Activated naive CD4-positive, alpha-beta T cell treated with anti-CD3 and anti-CD28 coated beads, Interleukin-2, amount 50 U/mL, for 16 hours (primary cell): ENCODE measurements around the gene KLLN.
"Not testable (repeated sequence)": the region's sequence is repeated elsewhere in the genome, so short reads cannot be mapped to it uniquely, and the experiment has no call there.

Experiments
- DNase-seq: peaks from one replicate; pipeline ENCODE4 v3.0.0-alpha.2; 2020

Gene KLLN

DNA sequence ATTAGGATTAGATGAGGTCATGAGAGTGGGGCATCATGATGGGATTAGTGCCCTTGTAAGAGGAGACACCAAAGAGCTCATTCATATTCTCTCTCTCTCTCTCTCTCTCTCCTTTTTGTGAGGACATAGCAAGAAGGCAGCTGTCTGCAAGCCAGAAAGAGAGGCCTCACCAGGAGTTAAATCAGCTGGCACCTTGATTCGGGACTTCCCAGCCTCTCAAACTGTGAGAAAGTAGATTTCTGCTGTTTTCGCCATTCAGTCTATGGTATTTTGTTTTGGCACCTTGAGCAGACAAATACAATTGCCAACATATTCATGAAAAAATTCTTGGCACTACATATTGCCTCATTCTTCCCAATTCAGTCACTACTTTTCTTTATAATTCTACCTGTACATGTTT, 24.7 kb downstream of the KLLN start:
- DNase-seq, result no peak

DNA sequence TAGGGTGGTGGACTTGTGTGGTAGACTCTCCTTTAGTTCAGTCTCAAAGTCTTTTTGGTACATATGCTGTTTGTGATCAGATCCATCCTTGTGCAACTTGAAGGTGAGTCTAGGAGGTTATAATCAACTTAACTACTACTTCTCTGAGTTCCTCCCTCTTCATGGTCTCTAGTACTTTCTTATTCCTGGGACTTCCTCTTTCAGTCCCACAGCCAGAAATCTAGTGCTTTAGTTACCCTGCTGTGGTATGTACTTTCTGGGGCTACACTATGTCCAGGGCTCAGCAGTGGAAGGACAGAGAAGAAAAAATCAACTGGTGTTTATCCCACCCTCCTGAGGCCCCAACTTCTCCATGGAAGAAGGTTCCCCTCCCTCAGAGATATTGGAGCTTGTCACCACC, 25.9 kb downstream of the KLLN start:
- DNase-seq, result no peak

DNA sequence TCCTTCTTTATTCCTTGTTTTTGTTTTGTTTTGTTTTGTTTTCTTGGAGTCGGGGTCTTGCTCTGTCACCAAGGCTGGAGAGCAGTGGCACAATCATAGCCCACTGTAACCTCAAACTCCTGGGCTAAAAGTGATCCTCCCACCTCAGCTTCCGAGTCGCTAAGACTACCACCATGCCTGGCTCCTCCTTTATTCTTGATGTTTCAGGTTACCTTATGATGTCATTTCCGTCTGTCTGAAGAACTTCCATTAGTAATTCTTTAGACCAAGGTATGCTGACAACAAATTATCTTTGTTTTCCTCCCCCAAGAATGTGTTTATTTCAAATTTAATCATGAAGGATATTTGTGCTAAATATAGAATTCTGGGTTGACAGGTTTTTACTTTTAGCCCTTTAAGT, 27.2 kb downstream of the KLLN start:
- DNase-seq, result no peak

DNA sequence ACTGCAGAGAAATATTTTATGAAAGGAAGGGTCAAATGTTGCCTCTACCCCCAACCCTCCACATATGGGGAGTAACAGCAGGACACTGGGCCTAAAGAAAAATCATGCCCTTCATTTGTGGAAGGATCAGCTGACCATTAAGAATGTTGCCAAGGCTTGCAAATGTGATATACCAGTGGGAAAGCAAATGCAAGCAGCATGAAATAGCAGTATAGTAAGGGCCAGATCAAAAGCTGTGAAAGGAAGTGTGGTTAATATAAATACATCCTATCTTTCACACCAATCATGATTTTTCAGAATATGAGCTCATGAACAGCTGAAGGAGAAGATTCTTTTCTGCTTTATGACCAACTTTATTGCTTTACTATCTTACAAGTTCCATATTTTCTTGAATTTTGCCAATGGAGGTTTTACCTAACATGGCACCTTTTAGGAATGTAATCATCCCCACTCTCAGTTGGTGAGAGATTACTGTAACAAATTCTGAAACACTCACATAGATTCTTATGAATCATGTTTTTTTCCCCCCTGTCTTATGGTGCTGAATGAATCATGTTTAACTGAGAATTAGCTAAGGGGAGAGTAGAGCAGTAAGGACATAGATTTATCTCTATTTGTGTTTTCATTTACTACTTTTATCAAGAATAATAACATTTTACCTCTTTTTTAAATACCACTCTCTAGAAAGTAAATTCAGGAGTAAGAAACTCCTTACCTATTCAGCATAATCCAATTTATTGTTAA, 33.2 kb downstream of the KLLN start:
- no peak for DNase-seq

DNA sequence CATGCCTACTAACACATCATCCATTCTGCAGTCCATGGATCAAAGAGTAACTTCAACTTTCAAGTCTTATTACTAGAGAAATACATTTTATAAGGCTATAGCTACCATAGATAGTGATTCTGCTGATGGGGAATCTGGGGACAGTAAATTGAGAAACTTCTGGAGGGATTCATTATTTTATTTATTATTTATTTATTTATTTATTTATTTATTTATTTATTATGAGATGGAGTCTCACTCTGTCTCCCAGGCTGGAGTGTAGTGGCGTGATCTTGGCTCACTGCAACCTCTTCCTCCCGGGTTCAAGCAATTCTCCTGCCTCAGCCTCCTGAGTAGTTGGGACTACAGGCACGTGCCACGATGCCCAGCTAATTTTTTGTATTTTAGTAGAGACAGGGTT, 34.3 kb downstream of the KLLN start:
- not testable (repeated sequence) for DNase-seq

DNA sequence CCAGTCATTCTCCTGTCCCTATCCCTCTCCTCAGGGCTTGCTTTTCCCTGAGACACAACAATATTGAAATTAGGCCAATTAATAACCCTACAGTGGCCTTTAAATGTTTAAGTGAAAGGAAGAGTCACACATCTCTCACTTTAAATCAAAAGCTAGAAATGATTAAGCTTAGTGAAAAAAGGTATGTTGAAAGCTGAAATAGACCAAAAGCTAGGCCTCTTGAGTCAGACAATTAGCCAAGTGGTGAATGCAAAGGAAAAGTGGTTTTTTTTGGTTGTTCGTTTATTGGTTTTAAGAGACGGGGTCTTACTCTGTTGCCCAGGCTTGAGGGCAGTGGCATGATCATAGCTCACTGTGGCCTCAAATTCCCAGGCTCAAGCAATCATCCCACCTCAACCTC, 35.7 kb downstream of the KLLN start:
- DNase-seq, result no peak

DNA sequence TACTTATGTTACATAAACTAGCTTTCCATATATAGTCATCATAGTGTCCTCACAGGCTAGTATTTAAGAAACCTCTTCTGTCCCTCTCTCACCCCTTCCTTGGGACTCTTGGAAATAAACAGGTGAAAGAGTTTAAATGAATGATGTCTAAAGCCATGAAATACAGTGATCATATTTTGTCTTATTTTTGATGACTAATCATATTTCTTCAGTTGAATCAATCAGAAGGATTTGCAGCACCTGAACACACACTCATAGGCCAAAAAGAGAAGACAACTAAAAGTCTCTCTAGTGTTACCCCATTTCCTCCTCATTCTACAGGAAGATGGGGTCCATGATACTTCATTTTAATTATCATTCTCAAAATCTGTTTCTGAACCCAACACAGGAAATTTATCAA, 36.7 kb downstream of the KLLN start:
- no peak for DNase-seq

DNA sequence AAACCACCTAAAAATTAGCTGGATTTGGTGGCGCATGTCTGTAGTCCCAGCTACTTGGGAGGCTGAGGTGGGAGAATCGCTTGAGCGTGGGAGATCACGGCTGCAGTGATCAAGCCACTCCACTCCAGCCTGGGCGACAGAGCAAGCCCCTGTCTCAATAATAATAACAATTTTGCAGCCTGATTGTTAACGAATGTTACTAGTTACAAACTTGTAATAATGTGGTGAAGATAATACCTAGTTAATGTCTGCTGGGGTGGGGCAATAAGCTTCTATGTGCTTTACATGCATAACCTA, 44.1 kb downstream of the KLLN start:
- DNase-seq, result no peak

DNA sequence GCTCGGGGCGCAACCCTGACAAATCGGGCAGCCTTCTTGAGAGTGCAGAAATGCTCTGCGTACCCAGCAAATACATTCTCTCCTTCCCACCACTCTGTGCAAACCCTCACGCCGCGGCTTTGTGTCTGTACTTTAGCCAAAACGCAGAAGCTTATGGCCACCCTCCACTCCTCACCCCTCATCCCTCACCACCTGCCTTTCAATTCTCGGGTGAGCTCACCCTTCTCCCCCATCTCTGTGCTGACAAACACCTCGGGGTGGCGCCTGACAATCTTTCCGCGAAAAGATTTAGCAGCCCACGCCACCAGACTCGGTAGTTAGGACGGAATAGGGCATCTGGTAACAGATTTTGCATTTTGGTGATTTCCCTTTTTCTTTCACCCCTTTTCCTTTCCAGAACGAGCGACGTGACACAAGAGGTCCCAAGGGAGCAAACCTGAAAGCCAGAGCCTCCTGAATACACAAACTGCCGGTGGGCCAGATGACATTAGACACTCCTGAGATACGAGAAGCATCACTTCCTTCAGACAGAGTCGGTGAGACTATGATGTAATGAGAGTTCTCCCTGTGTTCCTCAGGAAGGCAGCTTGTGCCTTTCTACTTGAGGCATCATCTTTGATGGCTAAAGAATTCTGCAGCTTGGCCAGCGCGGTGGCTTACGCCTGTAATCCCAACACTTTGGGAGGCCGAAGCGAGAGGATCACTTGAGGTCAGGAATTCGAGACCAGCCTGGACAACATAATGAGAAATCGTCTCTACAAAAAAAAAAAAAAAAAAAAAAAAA, 44.6 kb downstream of the KLLN start:
- peak; percentile 74 for DNase-seq

DNA sequence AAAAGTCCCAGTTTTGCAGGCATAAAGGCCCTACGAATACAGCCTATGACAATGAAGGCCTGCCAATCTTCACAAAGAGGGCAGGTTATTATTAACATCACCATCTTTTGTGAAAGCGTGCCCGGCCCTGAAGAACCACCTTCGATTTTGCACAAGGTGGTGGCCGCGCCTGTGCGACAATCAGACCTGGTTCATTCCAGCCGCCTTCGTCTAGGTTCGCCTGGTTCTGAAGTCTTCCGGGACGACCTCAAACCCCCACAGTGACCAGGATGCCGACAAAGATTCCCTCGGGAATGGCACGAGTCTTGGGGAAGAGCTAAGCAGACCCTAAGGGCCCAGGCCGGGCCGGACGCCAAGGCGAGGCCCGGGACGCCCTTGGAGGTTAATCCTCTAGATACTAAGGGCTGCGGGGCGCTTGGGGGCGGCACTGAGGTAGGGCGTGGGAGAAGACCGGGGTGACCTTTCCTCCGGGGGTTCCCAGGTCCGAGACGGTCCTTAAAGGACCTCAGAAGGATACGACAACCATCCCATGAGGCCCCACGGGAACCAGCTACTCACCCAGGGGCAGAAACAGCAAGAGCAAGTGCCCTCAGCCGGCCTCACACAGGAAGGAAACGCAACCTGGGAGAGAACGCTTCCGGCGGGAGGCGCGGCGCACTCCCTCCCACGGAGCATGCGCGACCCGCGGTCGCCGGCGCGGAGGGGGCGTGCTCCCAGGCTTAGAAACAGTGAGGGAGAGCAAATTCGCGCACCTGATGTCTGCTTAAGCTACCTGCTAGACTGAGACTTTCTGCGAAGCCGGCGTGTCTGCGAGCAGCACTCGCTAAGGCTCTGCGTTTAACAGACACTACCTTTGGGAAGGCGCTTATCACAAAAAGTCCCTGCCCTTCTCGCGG, 45.5 kb downstream of the KLLN start, which contains the start of gene ATAD1:
Gene ATAD1, minus strand, starts transcription at position 618 of the 896 bp plus-strand sequence. CDS start 3,627 bp downstream, outside the sequence.
- DNase-seq, result peak; percentile 89

DNA sequence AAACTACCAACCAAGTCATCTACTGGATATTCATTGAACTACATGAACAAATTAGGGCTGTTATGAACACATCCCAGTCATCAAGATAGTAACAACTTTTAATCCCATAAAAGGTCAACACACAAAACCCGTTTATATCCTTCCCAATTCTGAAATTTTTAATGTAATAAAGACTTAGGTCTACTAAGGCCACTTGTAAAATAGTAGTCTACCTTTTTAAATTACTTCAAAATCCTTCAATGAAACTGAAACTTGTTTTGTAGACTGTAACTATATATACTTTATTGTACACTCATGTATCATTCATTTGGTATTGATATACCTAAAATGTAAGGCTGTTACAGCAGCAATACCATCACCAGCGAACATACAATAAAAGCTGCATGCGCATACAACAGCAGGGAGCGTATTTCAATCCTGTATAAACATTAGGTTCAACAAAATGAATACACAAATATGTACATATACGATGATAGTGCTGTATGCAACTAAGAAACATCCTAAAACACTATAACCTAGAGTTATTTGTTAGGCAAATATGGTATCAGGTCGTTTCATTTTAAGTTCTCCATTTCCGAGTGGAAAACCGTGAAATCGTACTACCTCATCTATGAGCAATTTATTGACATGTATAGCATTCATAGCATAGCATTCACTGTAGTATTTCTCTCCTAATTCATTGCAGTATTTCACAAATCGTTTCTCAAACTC, 46.3 kb downstream of the KLLN start:
- DNase-seq, result no peak

DNA sequence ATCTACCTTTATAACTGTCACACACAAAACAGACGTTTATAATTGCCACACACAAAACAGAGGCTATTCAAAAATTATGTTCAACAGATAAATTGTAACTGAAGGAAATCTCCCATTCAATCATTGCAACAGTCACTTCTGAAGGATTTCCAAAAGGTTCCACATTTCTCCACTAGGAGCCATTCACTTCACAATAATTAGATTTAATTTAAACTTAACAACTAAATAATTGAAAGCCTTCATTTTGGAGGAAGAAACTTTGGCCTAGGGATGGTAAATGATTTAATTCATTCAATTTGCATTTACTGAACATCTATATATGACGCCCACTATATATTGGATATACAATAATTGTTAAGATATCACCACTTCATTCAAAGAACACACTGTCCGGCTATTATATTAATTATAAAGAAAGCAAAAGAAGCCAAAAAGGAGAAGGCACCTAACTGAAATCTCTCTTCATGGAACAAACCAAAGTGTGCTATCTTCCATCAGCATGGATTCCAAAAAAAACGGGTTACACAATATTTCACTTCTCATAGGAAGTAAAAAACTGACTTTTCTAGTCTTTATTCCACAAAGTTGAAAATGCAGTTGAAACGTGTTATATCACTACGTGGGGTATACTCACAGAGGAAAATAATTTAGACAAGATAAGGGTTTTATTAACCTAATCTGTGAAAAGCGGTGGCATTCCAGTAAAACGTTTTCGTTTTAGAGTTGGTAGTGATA, 47.0 kb downstream of the KLLN start:
- DNase-seq, result no peak
